Measurements from ENCODE around the gene BNIPL. TPM values are rescaled to one million over a fixed set of nuclear protein-coding genes. Genes with fewer than 3 reads are reported as not detected.

Gene BNIPL
- total RNA-seq, 1 experiment from 2014 or later = 1.2 TPM

DNA sequence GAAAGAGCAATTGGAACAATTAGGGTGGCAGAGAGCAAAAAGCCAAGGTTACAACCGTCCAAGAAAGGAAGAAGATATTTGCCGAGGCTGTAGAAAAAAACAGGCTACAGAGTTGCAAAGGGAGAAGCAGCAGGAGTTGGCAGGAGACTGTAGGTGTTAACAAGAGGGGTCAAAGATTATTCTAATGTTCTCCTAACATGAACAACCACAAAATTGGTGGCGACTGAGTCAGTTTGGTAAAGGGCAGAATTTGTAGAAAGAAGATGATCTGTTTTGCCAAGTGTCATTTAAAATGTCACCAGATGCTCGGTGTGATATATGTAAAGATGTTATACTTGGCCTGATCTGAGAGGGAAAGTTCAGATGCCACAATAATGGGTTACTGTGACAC, 28.5 kb upstream of the BNIPL start:
- Histone ChIP-seq H3K4ac (ENCODE audit: low read depth, low read length) (peak overlapping the region; percentile 78; the same call in 1 of the 2 replicates), H3K4me1 (ENCODE audit: insufficient read depth, low read length) (peaks cover 5% of the 10 kb centered on the region; the same call in 1 of the 2 replicates), H2AFZ (ENCODE audit: low read length) (no peak overlapping the region), H3K56ac (ENCODE audit: insufficient read length, low read depth, low read length) (no peak overlapping the region), H3K23ac (ENCODE audit: insufficient read length, low read depth, low read length) (no peak overlapping the region), H3K27ac (ENCODE audit: insufficient read length, low read depth, low read length) (peak overlapping the region; percentile 4), H3K79me1 (ENCODE audit: insufficient read depth, low read depth, low read length, poor library complexity, severe bottlenecking) (no peaks in the 10 kb centered on the region), H2AK5ac (ENCODE audit: insufficient read length, low read length) (no peak overlapping the region), H3K9me3 (ENCODE audit: control insufficient read depth, low read depth, low read length) (no peaks in the 10 kb centered on the region), H4K5ac (ENCODE audit: insufficient read length, low read depth, low read length) (no peak overlapping the region), H4K91ac (ENCODE audit: insufficient read length, low read depth, low read length) (no peak overlapping the region), H3K9ac (ENCODE audit: extremely low read depth, insufficient read length, low read length) (no peak overlapping the region), H4K20me1 (ENCODE audit: control insufficient read depth, insufficient read depth, insufficient read length) (no peaks in the 10 kb centered on the region), H2BK20ac (ENCODE audit: low read depth, low read length, poor library complexity, severe bottlenecking) (peak overlapping the region; percentile 33), H3K4me2 (ENCODE audit: insufficient read depth, insufficient read length, low read length) (peak overlapping the region; percentile 77), H3K14ac (ENCODE audit: insufficient read depth, low read length) (peak overlapping the region; percentile 82; the same call in 1 of the 2 replicates), H3K27me3 (ENCODE audit: insufficient read depth, low read length) (no peaks in the 10 kb centered on the region), H3K79me2 (ENCODE audit: insufficient read depth, low read length) (no peaks in the 10 kb centered on the region; the same call in 1 of the 2 replicates), H2BK120ac (ENCODE audit: low read depth, low read length, poor library complexity, severe bottlenecking) (peak overlapping the region; percentile 97), H3K23me2 (ENCODE audit: insufficient read length, low read depth, low read length, poor library complexity, severe bottlenecking) (peaks cover 13% of the 10 kb centered on the region), H2BK12ac (ENCODE audit: insufficient read length, low read depth, low read length) (peak overlapping the region; percentile 64), H4K8ac (replicated peaks; ENCODE audit: insufficient read length, low read depth, low read length) (no peak overlapping the region), H2BK5ac (ENCODE audit: insufficient read length, low read length) (no peak overlapping the region), H2BK15ac (ENCODE audit: low read depth, low read length) (no peak overlapping the region), H3T11ph (ENCODE audit: low read length) (peak overlapping the region; percentile 92), H3K18ac (ENCODE audit: insufficient read length, low read depth, low read length) (peak overlapping the region; percentile 71)
- Mint-ChIP-seq H3K4me3 (peak overlapping the region; percentile 97 to 99), H3K9me3 (no peaks in the 10 kb centered on the region; a peak in 2 of 5 replicates), H3K27ac (peak overlapping the region; percentile 12 to 97 (median 96); a peak in 6 of 7 replicates), H3K4me1 (peaks cover 35 to 41% of the 10 kb centered on the region in 2 experiments), H3K27me3 (ENCODE audit: low read depth) (no peaks in the 10 kb centered on the region; the same call in 1 of the 2 replicates), H3K36me3 (ENCODE audit: insufficient read depth in 1 of 3, low read depth in 3 of 3) (no peaks in the 10 kb centered on the region; a peak in 1 of 7 replicates)
- TF ChIP-seq, protein P1, sequence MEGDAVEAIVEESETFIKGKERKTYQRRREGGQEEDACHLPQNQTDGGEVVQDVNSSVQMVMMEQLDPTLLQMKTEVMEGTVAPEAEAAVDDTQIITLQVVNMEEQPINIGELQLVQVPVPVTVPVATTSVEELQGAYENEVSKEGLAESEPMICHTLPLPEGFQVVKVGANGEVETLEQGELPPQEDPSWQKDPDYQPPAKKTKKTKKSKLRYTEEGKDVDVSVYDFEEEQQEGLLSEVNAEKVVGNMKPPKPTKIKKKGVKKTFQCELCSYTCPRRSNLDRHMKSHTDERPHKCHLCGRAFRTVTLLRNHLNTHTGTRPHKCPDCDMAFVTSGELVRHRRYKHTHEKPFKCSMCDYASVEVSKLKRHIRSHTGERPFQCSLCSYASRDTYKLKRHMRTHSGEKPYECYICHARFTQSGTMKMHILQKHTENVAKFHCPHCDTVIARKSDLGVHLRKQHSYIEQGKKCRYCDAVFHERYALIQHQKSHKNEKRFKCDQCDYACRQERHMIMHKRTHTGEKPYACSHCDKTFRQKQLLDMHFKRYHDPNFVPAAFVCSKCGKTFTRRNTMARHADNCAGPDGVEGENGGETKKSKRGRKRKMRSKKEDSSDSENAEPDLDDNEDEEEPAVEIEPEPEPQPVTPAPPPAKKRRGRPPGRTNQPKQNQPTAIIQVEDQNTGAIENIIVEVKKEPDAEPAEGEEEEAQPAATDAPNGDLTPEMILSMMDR (conservative IDR thresholded peaks at IDR 0.05) = no peak
- no CpG with 5 or more reads among the region's 4 CpGs for WGBS (ENCODE audit: extremely low coverage, insufficient read length, low lambda C conversion rate)
- no peak for DNase-seq

Measured in H9 (cell line).